Right lobe of liver (tissue), 6 donors: ENCODE results near the gene MUC5B. TPM values are rescaled to one million over a fixed set of nuclear protein-coding genes. Genes with fewer than 3 reads are reported as not detected.

Experiments
- ATAC-seq, 4 donors: fragments of 200-7000 bp; cut with Tn5 transposase; one replicate each; pipeline ENCODE4 v1.9.1; 2020; ENCODE audit warnings: mild to moderate bottlenecking in 4 of 4, moderate library complexity in 4 of 4
- DNase-seq, 3 donors: peaks; one replicate each; pipeline ENCODE4 v3.0.0-alpha.2; 2020
- H3K27ac ChIP-seq, 3 donors: fragments of 200-600 bp; one replicate each; pipeline ENCODE4 v1.8.0; 2022
- H3K27me3 ChIP-seq, 2 donors: fragments of 200-600 bp; one replicate each; pipeline ENCODE4 v1.8.0; 2022
- H3K36me3 ChIP-seq, 4 donors: fragments of 200-600 bp; sonication (generic) in 1 of 4; one replicate each; pipeline versions ENCODE4 v1.5.1 to v1.8.0; 2017 to 2022; ENCODE audit warnings: control low read depth in 1 of 4
- H3K4me1 ChIP-seq, 4 donors: fragments of 200-600 bp; sonication (generic) in 1 of 4; one replicate each; pipeline versions ENCODE4 v1.5.1 to v1.8.0; 2017 to 2022; ENCODE audit warnings: control low read depth in 1 of 4
- H3K4me3 ChIP-seq, 3 donors: fragments of 200-600 bp; one replicate each; pipeline ENCODE4 v1.8.0; 2022
- H3K9me3 ChIP-seq, 4 donors: fragments of 200-600 bp; sonication (generic) in 1 of 4; one replicate each; pipeline versions ENCODE4 v1.5.1 to v1.8.0; 2017 to 2022; ENCODE audit warnings: control low read depth in 1 of 4
- POLR2A ChIP-seq: fragments of 450-650 bp; IDR thresholded peaks from one replicate; pipeline ENCODE4 v1.6.1; 2017; ENCODE audit warnings: antibody characterized with exemption, mild to moderate bottlenecking
- WGBS: methylation state at CpG from one replicate; pipeline ENCODE4 v1.1.6; 2018; ENCODE audit warnings: low coverage, low lambda C conversion rate; ENCODE audit not compliant: insufficient coverage; ENCODE audit errors: missing lambda C conversion rate; 5-methylcytosine and 5-hydroxymethylcytosine counted together
- intact Hi-C, 2 donors: fragments of 100-400 bp; cut with DNase I; formaldehyde crosslinking; loops; one replicate each; pipeline versions ENCODE4 v1.11.2 to v1.14.1; 2022
- total RNA-seq, 6 experiments: library from RNA; depleted of rRNA in 2 of 6; stranded (reverse); fragments of >200 nt in 2 of 6; fragmentation: NEBNext Ultra II Directional in 3 of 6; extraction: Animal tissue kit (Norgen Biotek cat#: 25700) in 3 of 6; gene quantifications; one replicate each; pipeline versions ENCODE4 v1.1.0 to v1.2.4, GENCODE V29; 2016 to 2023
- TF ChIP-seq, protein P1 (sequence below), 4 donors: fragments of 200-600 bp in 3 of 4; fragments of 450-650 bp in 1 of 4; IDR thresholded peaks; one replicate each; pipeline versions ENCODE4 v1.5.1 to v1.8.0; 2016 to 2022; ENCODE audit warnings: antibody characterized with exemption in 4 of 4, mild to moderate bottlenecking in 2 of 4
- donor health status: DM: no; HTN: yes; CAD: no.
- donor health status: DM: no; HTN: no; CAD: no.
- donor health status: DM: no; HTN: no; CAD: no.
- donor health status: DM: no; HTN: yes; CAD: no.
- donor health status: DM: no; HTN: yes; CAD: no.

MUC5B gene
- total RNA-seq, 6 experiments from 2014 or later: 0.06 to 3.7 (median 0.78) TPM

- no peak overlapping the region for H3K27ac ChIP-seq
- 13% methylated on average over 9 of the region's 48 CpGs for WGBS
- ATAC-seq: peak; percentile 48 to 70 (median 53)
- no peak overlapping the region for H3K4me3 ChIP-seq
- DNase-seq: peak; percentile 37 to 59 (median 44)
- H3K4me1 ChIP-seq: no peaks in the 10 kb centered on the region
- intact Hi-C loops: no loop called here
- H3K9me3 ChIP-seq: no peaks in the 10 kb centered on the region
- H3K27me3 ChIP-seq: no peaks in the 10 kb centered on the region
- TF ChIP-seq, protein P1, sequence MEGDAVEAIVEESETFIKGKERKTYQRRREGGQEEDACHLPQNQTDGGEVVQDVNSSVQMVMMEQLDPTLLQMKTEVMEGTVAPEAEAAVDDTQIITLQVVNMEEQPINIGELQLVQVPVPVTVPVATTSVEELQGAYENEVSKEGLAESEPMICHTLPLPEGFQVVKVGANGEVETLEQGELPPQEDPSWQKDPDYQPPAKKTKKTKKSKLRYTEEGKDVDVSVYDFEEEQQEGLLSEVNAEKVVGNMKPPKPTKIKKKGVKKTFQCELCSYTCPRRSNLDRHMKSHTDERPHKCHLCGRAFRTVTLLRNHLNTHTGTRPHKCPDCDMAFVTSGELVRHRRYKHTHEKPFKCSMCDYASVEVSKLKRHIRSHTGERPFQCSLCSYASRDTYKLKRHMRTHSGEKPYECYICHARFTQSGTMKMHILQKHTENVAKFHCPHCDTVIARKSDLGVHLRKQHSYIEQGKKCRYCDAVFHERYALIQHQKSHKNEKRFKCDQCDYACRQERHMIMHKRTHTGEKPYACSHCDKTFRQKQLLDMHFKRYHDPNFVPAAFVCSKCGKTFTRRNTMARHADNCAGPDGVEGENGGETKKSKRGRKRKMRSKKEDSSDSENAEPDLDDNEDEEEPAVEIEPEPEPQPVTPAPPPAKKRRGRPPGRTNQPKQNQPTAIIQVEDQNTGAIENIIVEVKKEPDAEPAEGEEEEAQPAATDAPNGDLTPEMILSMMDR (IDR thresholded peaks at IDR 0.05): no peak
- no peak for TF ChIP-seq POLR2A
- no peaks in the 10 kb centered on the region for H3K36me3 ChIP-seq
Observed at GRCh38 chr11:1219834-1220815, 2.7 kb upstream of the MUC5B start.

GRCh38 chr11:1220941-1221721 is 1.7 kb upstream of the MUC5B start:
- Histone ChIP-seq H3K4me3 (no peak overlapping the region), H3K36me3 (no peaks in the 10 kb centered on the region), H3K4me1 (no peaks in the 10 kb centered on the region), H3K27ac (no peak overlapping the region), H3K27me3 (no peaks in the 10 kb centered on the region), H3K9me3 (no peaks in the 10 kb centered on the region)
- WGBS: 49% methylated on average over 14 of the region's 28 CpGs
- ATAC-seq: no peak
- DNase-seq: peak; percentile 6 to 44 (median 37)
- intact Hi-C loops: no loop called here
- TF ChIP-seq, protein P1 (IDR thresholded peaks at IDR 0.05): no peak
- no peak for TF ChIP-seq POLR2A

- no peak overlapping the region for H3K27ac ChIP-seq
- no peaks in the 10 kb centered on the region for H3K4me1 ChIP-seq
- WGBS: 69% methylated on average over 7 of the region's 23 CpGs
- H3K4me3 ChIP-seq: no peak overlapping the region
- DNase-seq: peak; percentile 14 to 46 (median 32)
- no peaks in the 10 kb centered on the region for H3K27me3 ChIP-seq
- no peak for ATAC-seq
- H3K9me3 ChIP-seq: no peaks in the 10 kb centered on the region
- intact Hi-C loops: no loop called here
- no peaks in the 10 kb centered on the region for H3K36me3 ChIP-seq
- TF ChIP-seq POLR2A: no peak
- TF ChIP-seq, protein P1 (IDR thresholded peaks at IDR 0.05): no peak
Observed at GRCh38 chr11:1221848-1222311, 986 bp upstream of the MUC5B start.

DNA sequence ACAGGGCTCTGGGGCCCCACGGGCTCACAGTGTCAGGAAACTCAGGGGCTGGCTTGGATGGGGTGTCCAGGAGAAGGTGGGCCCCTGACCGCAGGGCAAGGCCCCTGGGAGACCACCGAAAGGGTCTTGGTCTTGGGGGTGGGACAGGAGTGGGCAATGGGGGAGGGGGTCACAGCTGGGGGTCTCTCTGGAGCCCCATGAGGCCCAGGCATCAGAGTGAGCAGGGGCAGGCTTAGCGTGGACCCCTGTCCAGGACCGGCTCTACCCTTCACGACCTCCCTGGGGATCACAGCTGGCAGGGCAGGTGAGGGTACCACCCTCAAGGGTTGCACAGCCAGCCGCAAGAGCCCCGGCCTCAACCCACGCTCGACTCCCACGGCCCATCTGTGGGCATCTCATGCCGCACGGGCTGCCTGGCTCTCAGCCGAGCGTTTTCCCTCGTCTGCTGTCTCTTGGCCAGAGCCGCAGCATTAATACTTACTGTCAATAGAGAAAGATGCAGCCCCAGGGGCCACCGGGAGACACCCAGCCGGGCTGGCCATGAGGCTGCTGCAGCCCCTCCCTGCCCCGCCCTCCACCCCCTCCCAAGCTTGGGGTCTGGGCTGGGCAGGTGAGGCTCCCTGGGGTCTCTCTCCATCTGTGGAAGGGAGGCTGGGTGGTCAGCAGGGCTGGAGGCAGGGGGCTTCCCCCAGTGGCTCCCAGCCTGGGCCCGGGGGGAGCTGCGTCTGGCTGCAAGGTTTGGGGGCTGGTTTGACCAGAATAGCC is 662 bp downstream of the MUC5B start:
- peak; percentile 11 to 39 (median 37) for DNase-seq
- H3K36me3 ChIP-seq: no peaks in the 10 kb centered on the region
- H3K27me3 ChIP-seq: no peaks in the 10 kb centered on the region

More for the DNA sequence above, 662 bp downstream of the MUC5B start:
- Histone ChIP-seq H3K27ac (no peak overlapping the region), H3K4me1 (no peaks in the 10 kb centered on the region), H3K9me3 (no peaks in the 10 kb centered on the region), H3K4me3 (no peak overlapping the region)
- ATAC-seq: no peak
- no peak for TF ChIP-seq POLR2A
- TF ChIP-seq, protein P1 (IDR thresholded peaks at IDR 0.05): no peak
- WGBS: 58% methylated on average over 5 of the region's 22 CpGs
- intact Hi-C loops: no loop called here
